Stomach (tissue), 4 donors: Measurements from ENCODE around the gene ATF7IP.

Source experiments
- CTCF ChIP-seq, 7 experiments: fragments of 450-650 bp in 4 of 7; fragments of 200-600 bp in 3 of 7; sonication (generic) in 3 of 7; IDR thresholded peaks; one replicate each; pipeline ENCODE4 v1.5.1; 2016 to 2019; ENCODE audit warnings: antibody characterized with exemption in 7 of 7, control low read depth in 2 of 7, mild to moderate bottlenecking in 1 of 7
- POLR2A ChIP-seq, 4 donors: fragments of 450-650 bp; IDR thresholded peaks; one replicate each; pipeline ENCODE4 v1.6.1; 2016; ENCODE audit warnings: antibody characterized with exemption in 4 of 4, control low read depth in 2 of 4, mild to moderate bottlenecking in 1 of 4, moderate library complexity in 1 of 4

GRCh38 chr12:14387219-14387871, 21.9 kb downstream of the ATF7IP start:
- TF ChIP-seq CTCF (IDR thresholded peaks at IDR 0.05) (no peak), POLR2A (IDR thresholded peaks at IDR 0.05) (no peak)
